ENCODE data around the gene TIPRL. TPM values are rescaled to one million over a fixed set of nuclear protein-coding genes. Genes with fewer than 3 reads are reported as not detected.

The TIPRL gene
- total and polyA plus RNA-seq, 7 donors = 19.3 to 31.0 (median 30.7) TPM

DNA sequence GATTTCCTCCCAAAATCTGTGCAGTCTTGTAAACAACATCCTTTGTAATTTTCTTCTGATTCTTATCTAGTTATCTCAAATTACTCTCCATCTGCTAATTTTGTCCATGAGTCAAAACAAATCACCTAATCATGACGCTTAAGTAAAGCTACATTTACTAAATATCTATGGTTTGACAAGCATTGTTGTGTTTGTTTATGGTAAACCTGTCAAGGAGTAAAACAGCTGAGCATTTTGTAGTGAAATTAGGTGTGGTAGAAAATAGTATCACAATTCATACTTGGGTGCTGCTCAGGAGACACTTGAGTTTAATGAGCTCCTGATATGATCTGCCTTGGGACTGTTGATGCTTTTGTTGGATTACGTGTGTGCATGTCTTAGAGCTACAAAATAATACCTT is 11.6 kb downstream of the TIPRL start:
- no peak overlapping the region for H3K27ac ChIP-seq
- H3K4me1 ChIP-seq = no peaks in the 10 kb centered on the region
- intact Hi-C loops (cut with DNase I) = no loop called here
- H3K4me3 ChIP-seq = no peak overlapping the region
- H3K27me3 ChIP-seq = no peaks in the 10 kb centered on the region
- 81 to 90% methylated on average over 2 of the region's 2 CpGs for WGBS, 2 donors
- no peaks in the 10 kb centered on the region for H3K9me3 ChIP-seq
- H3K36me3 ChIP-seq = peaks cover under 1 to 83% (median 13%) of the 10 kb centered on the region in 4 donors
- no peak for TF ChIP-seq POLR2AphosphoS5 (IDR thresholded peaks at IDR 0.05)
- TF ChIP-seq EP300 (IDR thresholded peaks at IDR 0.05) = no peak
- TF ChIP-seq, protein P1, sequence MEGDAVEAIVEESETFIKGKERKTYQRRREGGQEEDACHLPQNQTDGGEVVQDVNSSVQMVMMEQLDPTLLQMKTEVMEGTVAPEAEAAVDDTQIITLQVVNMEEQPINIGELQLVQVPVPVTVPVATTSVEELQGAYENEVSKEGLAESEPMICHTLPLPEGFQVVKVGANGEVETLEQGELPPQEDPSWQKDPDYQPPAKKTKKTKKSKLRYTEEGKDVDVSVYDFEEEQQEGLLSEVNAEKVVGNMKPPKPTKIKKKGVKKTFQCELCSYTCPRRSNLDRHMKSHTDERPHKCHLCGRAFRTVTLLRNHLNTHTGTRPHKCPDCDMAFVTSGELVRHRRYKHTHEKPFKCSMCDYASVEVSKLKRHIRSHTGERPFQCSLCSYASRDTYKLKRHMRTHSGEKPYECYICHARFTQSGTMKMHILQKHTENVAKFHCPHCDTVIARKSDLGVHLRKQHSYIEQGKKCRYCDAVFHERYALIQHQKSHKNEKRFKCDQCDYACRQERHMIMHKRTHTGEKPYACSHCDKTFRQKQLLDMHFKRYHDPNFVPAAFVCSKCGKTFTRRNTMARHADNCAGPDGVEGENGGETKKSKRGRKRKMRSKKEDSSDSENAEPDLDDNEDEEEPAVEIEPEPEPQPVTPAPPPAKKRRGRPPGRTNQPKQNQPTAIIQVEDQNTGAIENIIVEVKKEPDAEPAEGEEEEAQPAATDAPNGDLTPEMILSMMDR (IDR thresholded peaks at IDR 0.05) = no peak
- TF ChIP-seq POLR2A (IDR thresholded peaks at IDR 0.05) = no peak
- DNase-seq = no peak

DNA sequence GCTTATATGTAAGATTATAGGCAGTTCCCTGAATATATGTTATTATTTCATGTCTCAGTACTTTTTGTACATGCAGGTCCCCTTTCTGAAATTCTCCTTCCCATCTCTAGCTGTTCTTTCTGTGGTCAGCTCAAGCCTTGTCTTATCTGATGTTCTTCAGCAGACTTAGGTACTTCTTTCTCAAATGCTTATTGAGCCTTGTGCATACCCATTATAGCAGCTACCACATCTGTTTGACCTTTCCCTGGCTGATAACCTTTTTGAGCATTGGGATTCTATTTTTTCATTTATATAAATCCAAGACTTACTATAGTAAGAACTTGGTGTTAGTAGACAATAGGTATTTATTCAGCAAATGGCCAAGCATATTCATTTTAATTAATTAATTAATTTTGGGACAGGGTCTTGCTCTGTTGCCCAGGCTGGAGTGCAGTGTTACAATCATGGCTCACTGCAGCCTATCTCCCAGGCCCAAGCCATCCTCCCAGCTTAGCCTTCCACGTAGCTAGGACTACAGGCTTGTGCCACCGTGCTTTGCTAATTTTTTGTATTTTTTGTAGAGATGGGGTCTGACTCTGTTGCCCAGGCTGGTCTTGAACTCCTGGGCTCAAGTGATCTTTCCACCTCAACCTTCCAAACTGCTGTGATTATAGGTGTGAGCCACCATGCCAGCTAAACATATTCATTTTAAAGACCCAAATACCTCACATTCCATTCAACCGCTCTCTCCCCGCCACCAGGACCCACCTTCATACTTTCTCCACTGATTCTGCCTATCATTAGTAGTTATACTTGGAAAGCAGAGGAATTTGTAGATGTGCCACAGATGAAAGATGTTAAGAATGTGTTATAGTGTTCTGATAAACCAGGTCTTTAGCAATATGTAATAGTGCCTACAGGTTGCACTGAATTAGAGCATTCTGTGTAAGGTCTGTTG is 16.7 kb downstream of the TIPRL start:
- Histone ChIP-seq H3K4me1 (no peaks in the 10 kb centered on the region), H3K4me3 (no peak overlapping the region), H3K27ac (no peak overlapping the region), H3K27me3 (no peaks in the 10 kb centered on the region), H3K9me3 (no peaks in the 10 kb centered on the region), H3K36me3 (peaks cover 4 to 80% (median 15%) of the 10 kb centered on the region in 4 donors)
- TF ChIP-seq POLR2AphosphoS5 (IDR thresholded peaks at IDR 0.05) (no peak), POLR2A (IDR thresholded peaks at IDR 0.05) (no peak), EP300 (IDR thresholded peaks at IDR 0.05) (no peak)
- TF ChIP-seq, protein P1 (IDR thresholded peaks at IDR 0.05) = no peak
- 95 to 99% methylated on average over 4 of the region's 4 CpGs for WGBS, 2 donors
- intact Hi-C loops (cut with DNase I) = no loop called here
- DNase-seq = no peak

DNA sequence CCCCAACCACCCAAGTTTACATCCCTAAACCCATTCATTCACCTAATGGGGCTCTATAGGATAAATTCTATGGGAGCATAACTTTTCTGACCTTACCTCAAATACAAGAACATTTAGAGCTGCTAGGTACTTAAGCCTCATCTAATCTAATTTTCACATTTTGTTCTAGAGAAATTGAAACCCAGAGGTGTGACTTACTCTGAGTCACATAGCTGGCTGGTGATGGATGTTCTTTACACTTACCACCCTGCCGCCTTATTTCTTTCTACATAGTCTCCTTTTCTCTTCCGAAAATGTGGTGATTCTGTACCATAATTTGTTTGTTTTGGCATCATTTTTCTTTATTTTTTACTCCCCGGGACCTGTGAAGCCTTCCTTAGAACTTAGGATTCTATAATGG is 20.3 kb downstream of the TIPRL start:
- no peaks in the 10 kb centered on the region for H3K4me1 ChIP-seq
- H3K9me3 ChIP-seq = no peaks in the 10 kb centered on the region
- no peak overlapping the region for H3K4me3 ChIP-seq
- no peak for DNase-seq
- peaks cover 4 to 58% (median 10%) of the 10 kb centered on the region in 4 donors for H3K36me3 ChIP-seq
- TF ChIP-seq POLR2A (IDR thresholded peaks at IDR 0.05) (no peak), EP300 (IDR thresholded peaks at IDR 0.05) (no peak), POLR2AphosphoS5 (IDR thresholded peaks at IDR 0.05) (no peak)
- TF ChIP-seq, protein P1 (IDR thresholded peaks at IDR 0.05) = no peak
- 61 to 63% methylated on average over 3 of the region's 3 CpGs for WGBS, 2 donors
- H3K27me3 ChIP-seq = no peaks in the 10 kb centered on the region
- intact Hi-C loops (cut with DNase I) = no loop called here
- no peak overlapping the region for H3K27ac ChIP-seq

DNA sequence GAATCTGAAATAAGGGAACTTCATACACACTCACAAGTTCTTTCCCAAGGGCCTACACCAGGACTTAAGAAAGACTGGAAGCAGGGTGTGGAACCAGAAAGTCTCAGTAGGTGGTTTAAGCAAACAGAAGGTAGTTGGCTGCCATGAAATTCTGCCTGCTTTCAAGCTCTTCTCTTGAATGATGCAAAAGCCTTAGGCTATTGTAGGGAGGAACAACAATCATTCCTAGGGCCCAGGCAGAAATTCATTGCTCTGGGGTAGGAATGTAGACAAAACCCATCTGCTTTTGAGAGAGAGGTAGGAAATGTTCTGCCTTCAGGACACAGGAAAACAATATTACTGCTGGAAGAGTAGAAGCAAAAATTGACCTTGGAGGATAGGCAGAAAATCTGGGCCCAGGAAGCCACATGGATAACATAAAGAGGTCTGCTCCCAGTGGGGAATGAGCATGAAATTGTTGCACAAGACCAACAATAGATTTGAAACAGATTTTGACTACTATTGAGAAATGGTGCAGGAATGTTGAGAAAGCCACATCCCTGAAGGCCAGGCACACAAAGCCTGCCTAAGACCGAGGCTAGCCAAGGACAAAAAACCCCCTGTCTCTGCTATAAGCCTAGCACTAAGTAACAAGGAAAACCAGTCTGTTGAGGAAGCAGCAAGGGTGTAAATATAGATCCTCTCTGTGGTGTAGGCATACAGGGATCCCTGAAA is 24.3 kb downstream of the TIPRL start:
- no peaks in the 10 kb centered on the region for H3K9me3 ChIP-seq
- H3K36me3 ChIP-seq = peaks cover 0 to 29% (median 10%) of the 10 kb centered on the region in 4 donors
- DNase-seq = peak; percentile 66
- TF ChIP-seq, protein P1 (IDR thresholded peaks at IDR 0.05) = no peak
- TF ChIP-seq POLR2A (IDR thresholded peaks at IDR 0.05) (no peak), POLR2AphosphoS5 (IDR thresholded peaks at IDR 0.05) (peak in 2 of 4 donors; percentile 24 to 31)
- WGBS, 2 donors = 91 to 92% methylated on average over 1 of the region's 1 CpG
- no peaks in the 10 kb centered on the region for H3K4me1 ChIP-seq
- H3K27ac ChIP-seq = no peak overlapping the region
- H3K27me3 ChIP-seq = no peaks in the 10 kb centered on the region
- intact Hi-C loops (cut with DNase I) = no loop called here
- no peak overlapping the region for H3K4me3 ChIP-seq
